ENCODE results near the gene LRTM2.

- TF ChIP-seq POLR2AphosphoS5 (IDR thresholded peaks at IDR 0.05) (no peak), CTCF (IDR thresholded peaks at IDR 0.05) (no peak), POLR2A (IDR thresholded peaks at IDR 0.05) (no peak), EP300 (IDR thresholded peaks at IDR 0.05) (no peak)
These were observed 41.5 kb upstream of the LRTM2 start for GRCh38 chr12:1778911-1779310.

Measured in gastroesophageal sphincter (tissue), 3 donors.